Measurements from ENCODE around the gene TRPT1.

The TRPT1 gene

DNA sequence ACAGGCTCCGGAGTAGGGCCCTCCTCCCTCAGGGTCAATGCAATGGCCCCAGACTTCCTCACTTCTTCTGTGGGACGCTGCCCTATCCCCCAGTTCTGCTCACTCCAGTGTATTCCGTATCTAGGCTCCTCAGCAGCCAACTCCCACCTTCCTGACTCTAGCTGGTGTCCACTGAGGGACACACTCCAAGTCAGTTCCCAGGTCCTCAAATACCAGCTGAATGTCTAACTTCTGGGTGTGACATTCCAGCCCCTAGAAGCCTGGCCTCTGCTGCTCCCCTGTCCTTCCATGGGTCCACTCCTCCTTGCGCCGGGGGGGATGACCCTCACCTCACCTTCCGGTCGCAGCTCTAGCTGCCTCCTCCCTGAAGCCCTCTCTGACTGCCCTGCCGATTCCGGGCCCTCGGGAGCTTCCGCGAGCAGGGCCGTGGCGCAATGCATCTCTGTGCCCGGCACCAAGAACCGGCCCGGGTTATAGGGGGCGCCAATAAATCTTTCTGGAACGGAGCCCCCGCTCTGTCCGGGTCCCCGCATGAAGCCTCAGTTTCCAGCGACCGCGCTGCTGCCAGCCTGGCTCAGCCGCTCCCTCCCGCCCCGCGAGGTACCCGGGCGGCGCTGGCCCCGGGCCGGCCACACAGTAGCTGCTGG lies 43.0 kb upstream of the TRPT1 start (continued):
- no peak for TF ChIP-seq PRDM6 (tag by site-specific recombination; IDR thresholded peaks at IDR 0.05)

GRCh38 chr11:64268025-64268892 lies 42.3 kb upstream of the TRPT1 start:
- Histone ChIP-seq H3K27ac (ENCODE audit: extremely low read depth, low read depth, low read length) (peak overlapping the region; percentile 83), H3K4me1 (ENCODE audit: control insufficient read depth, insufficient read depth, low read length) (peaks cover 2% of the 10 kb centered on the region; the same call in 1 of the 2 replicates), H3K9me3 (ENCODE audit: control insufficient read depth, insufficient read depth, low read depth, low read length) (no peaks in the 10 kb centered on the region), H3K36me3 (ENCODE audit: control insufficient read depth in 2 of 2, insufficient read depth in 1 of 2, low read length in 2 of 2) (peaks cover 0 to 39% of the 10 kb centered on the region in 2 experiments; a peak in 1 of 3 replicates), H3K4me3 (ENCODE audit: low read depth, low read length) (no peak overlapping the region)
- ChIA-PET CTCF (interaction anchor here (0.7 to 6.8 kb wide), 6 partner anchors 16 to 382 kb away, joined by 3 to 81 read pairs (median 4); partner anchors contain the start of genes CATSPERZ, ESRRA and PLCB3), POLR2A (interaction anchor here (0.6 to 7.0 kb wide), 11 partner anchors 10 to 87 kb away, joined by 3 to 96 read pairs (median 5); partner anchors contain the start of genes BAD, FERMT3, FKBP2 and GPR137)
- TF ChIP-seq ZBTB44 (tag by site-specific recombination; IDR thresholded peaks at IDR 0.05), result no peak
- no peak for TF ChIP-seq BCL11A (tag by site-specific recombination; IDR thresholded peaks at IDR 0.05; ENCODE audit: low read depth)
- TF ChIP-seq, protein P1, sequence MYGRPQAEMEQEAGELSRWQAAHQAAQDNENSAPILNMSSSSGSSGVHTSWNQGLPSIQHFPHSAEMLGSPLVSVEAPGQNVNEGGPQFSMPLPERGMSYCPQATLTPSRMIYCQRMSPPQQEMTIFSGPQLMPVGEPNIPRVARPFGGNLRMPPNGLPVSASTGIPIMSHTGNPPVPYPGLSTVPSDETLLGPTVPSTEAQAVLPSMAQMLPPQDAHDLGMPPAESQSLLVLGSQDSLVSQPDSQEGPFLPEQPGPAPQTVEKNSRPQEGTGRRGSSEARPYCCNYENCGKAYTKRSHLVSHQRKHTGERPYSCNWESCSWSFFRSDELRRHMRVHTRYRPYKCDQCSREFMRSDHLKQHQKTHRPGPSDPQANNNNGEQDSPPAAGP (tag by site-specific recombination; IDR thresholded peaks at IDR 0.05), result 0 out of 2 replicates have a peak, but pooled peaks have one; percentile 18
- TF ChIP-seq BCL11B (tag by site-specific recombination; IDR thresholded peaks at IDR 0.05; ENCODE audit: low read depth), result no peak
- TF ChIP-seq ZNF398 (tag by site-specific recombination; IDR thresholded peaks at IDR 0.05), result no peak
- TF ChIP-seq KLF16 (tag by site-specific recombination; IDR thresholded peaks at IDR 0.05), result peak; percentile 37; the same call in 1 of the 2 replicates
- no peak for TF ChIP-seq ZNF501 (tag by site-specific recombination; IDR thresholded peaks at IDR 0.05)
- TF ChIP-seq ZNF132 (tag by site-specific recombination; IDR thresholded peaks at IDR 0.05; ENCODE audit: borderline replicate concordance), result no peak
- TF ChIP-seq ZBTB1 (tag by site-specific recombination; IDR thresholded peaks at IDR 0.05), result no peak
- TF ChIP-seq, protein P2, sequence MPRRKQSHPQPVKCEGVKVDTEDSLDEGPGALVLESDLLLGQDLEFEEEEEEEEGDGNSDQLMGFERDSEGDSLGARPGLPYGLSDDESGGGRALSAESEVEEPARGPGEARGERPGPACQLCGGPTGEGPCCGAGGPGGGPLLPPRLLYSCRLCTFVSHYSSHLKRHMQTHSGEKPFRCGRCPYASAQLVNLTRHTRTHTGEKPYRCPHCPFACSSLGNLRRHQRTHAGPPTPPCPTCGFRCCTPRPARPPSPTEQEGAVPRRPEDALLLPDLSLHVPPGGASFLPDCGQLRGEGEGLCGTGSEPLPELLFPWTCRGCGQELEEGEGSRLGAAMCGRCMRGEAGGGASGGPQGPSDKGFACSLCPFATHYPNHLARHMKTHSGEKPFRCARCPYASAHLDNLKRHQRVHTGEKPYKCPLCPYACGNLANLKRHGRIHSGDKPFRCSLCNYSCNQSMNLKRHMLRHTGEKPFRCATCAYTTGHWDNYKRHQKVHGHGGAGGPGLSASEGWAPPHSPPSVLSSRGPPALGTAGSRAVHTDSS (tag by site-specific recombination; IDR thresholded peaks at IDR 0.05), result no peak
- TF ChIP-seq ZNF449 (tag by site-specific recombination; IDR thresholded peaks at IDR 0.05), result 0 out of 2 replicates have a peak, but pooled peaks have one; percentile 40
- TF ChIP-seq ZNF514 (tag by site-specific recombination; IDR thresholded peaks at IDR 0.05), result no peak
- TF ChIP-seq ZNF335 (tag by site-specific recombination; conservative IDR thresholded peaks at IDR 0.05), result 0 out of 2 replicates have a peak, but pooled peaks have one; percentile 7
- TF ChIP-seq ZNF585B (tag by site-specific recombination; IDR thresholded peaks at IDR 0.05), result no peak
- peak; percentile 16; the same call in 1 of the 2 replicates for TF ChIP-seq ZIC2 (tag by site-specific recombination; IDR thresholded peaks at IDR 0.05)
- 0 out of 2 replicates have a peak, but pooled peaks have one; percentile 9 for TF ChIP-seq ZNF580 (tag by site-specific recombination; IDR thresholded peaks at IDR 0.05)
- 0 out of 2 replicates have a peak, but pooled peaks have one; percentile 24 for TF ChIP-seq ZSCAN30 (tag by site-specific recombination; IDR thresholded peaks at IDR 0.05)
- peak; percentile 76 for TF ChIP-seq KLF1 (tag by site-specific recombination; IDR thresholded peaks at IDR 0.05)
- no peak for TF ChIP-seq ZNF350 (tag by site-specific recombination; IDR thresholded peaks at IDR 0.05)
- TF ChIP-seq SCRT1 (tag by site-specific recombination; IDR thresholded peaks at IDR 0.05; ENCODE audit: borderline replicate concordance), result no peak
- no peak for TF ChIP-seq PRDM1 (tag by site-specific recombination; IDR thresholded peaks at IDR 0.05)
- peak; percentile 53; the same call in 1 of the 2 replicates for TF ChIP-seq IKZF3 (tag by site-specific recombination; IDR thresholded peaks at IDR 0.05)
- no peak for TF ChIP-seq ZNF530 (tag by site-specific recombination; IDR thresholded peaks at IDR 0.05; ENCODE audit: low read depth)

Measured in HEK293 (cell line).